Activated T-helper 1 cell treated with anti-CD3 and anti-CD28 coated beads, Interleukin-12 subunit alpha, Interleukin-12 subunit beta, Interleukin-2, Interleukin-4 antibody, amounts not matched to agents 30 ng/mL and 10 ng/mL and 1 ng/mL, durations not matched to agents 14 hours and 24 hours and 36 hours (primary cell): Measurements from ENCODE around the gene SCG5. TPM values are rescaled to one million over a fixed set of nuclear protein-coding genes. Genes with fewer than 3 reads are reported as not detected.
"Not testable (repeated sequence)": the region's sequence is repeated elsewhere in the genome, so short reads cannot be mapped to it uniquely, and the experiment has no call there.

ENCODE experiments used
- DNase-seq: peaks from one replicate; pipeline ENCODE4 v3.0.0; 2021; ENCODE audit warnings: low spot score
- H3K27ac Mint-ChIP-seq: one replicate; pipeline ENCODE4 v1.8.0; 2021; ENCODE audit warnings: mild to moderate bottlenecking, mixed read lengths
- H3K27me3 Mint-ChIP-seq: one replicate; pipeline ENCODE4 v1.8.0; 2022; ENCODE audit warnings: mild to moderate bottlenecking, moderate library complexity, mixed read lengths; ENCODE audit not compliant: insufficient read depth
- H3K36me3 Mint-ChIP-seq: one replicate; pipeline ENCODE4 v1.8.0; 2021; ENCODE audit warnings: low read depth, mixed read lengths
- H3K4me1 Mint-ChIP-seq: one replicate; pipeline ENCODE4 v1.8.0; 2021; ENCODE audit warnings: low read depth, mixed read lengths
- H3K4me3 Mint-ChIP-seq: one replicate; pipeline ENCODE4 v1.8.0; 2021; ENCODE audit warnings: mild to moderate bottlenecking, moderate library complexity, mixed read lengths
- H3K9me3 Mint-ChIP-seq: one replicate; pipeline ENCODE4 v1.8.0; 2021; ENCODE audit warnings: mixed read lengths
- intact Hi-C: fragments of 100-400 bp; cut with micrococcal nuclease; formaldehyde crosslinking; loops from one replicate; pipeline ENCODE4 v1.15.1; 2024
- total RNA-seq: library from RNA; stranded (reverse); gene quantifications from 2 replicates; pipeline ENCODE4 v1.2.3, GENCODE V29; 2022

The SCG5 gene, protein sequence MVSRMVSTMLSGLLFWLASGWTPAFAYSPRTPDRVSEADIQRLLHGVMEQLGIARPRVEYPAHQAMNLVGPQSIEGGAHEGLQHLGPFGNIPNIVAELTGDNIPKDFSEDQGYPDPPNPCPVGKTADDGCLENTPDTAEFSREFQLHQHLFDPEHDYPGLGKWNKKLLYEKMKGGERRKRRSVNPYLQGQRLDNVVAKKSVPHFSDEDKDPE
- 1.6 and 2.6 TPM in 2 replicates for total RNA-seq

GRCh38 chr15:32641517-32642059 is at the start of gene SCG5:
Gene SCG5, plus strand, starts transcription at chr15:32641710. Its CDS starts 1,883 bp downstream, at chr15:32643593.
- no peaks in the 10 kb centered on the region for H3K9me3 Mint-ChIP-seq
- H3K27me3 Mint-ChIP-seq, result no peaks in the 10 kb centered on the region
- intact Hi-C loops, result no loop called here
- DNase-seq, result no peak
- H3K27ac Mint-ChIP-seq, result no peak within 1 kb of the TSS
- peaks cover 17% of the 10 kb centered on the region for H3K4me1 Mint-ChIP-seq
- no peak within 1 kb of the TSS for H3K4me3 Mint-ChIP-seq
- peaks cover 33% of the 10 kb centered on the region for H3K36me3 Mint-ChIP-seq

DNA sequence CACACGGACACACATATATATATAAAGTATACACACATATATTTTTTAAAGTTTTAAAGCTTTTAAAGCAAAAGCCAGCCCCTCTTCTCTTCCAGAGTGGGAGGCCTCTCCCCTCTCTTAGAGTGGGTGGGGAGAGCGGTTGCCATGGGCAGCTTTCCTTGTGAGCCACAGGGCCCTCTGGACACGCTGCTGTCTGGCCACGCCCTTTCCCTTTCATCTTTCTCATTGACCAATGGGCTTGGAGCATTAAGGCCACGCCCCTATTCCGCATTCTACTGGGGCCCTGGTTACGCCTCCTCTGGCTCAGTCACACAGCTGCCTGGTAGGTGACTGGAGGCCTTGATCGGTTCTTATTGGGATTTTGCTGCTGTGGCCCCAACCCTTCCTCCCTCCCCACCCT is 48.4 kb upstream of the SCG5 start, which contains the start of gene GOLGA8N:
Gene GOLGA8N, plus strand, starts transcription at position 306 of the 400 bp plus-strand sequence.
- H3K4me3 Mint-ChIP-seq, DNase-seq, H3K4me1 Mint-ChIP-seq, intact Hi-C loops, H3K27ac Mint-ChIP-seq, H3K27me3 Mint-ChIP-seq, H3K36me3 Mint-ChIP-seq, H3K9me3 Mint-ChIP-seq: not testable (repeated sequence)

- H3K9me3 Mint-ChIP-seq, H3K27me3 Mint-ChIP-seq, H3K4me3 Mint-ChIP-seq, DNase-seq, intact Hi-C loops, H3K4me1 Mint-ChIP-seq, H3K36me3 Mint-ChIP-seq, H3K27ac Mint-ChIP-seq: not testable (repeated sequence)
These were observed 32.0 kb upstream of the SCG5 start for GRCh38 chr15:32609518-32609917.

DNA sequence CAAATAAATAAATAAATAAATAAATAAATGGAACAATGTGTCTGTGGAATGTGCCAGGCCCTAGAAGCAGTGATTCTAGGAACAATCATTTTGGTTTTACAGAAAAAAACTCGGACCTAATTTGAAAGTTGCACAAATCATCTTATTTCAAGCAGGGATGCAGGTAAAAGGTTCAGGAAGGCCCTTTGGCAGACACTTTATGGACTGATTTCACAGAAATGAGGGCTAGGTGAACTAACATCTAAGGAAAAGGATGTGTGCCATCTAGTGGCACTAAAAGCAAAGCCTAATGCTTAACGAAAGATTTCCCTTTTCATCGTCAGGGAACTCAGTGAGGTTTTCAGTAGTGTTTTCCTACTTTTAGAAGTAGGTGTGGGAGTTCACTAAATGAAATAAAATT is 30.8 kb upstream of the SCG5 start:
- H3K27ac Mint-ChIP-seq, H3K27me3 Mint-ChIP-seq, H3K4me1 Mint-ChIP-seq, H3K36me3 Mint-ChIP-seq, H3K9me3 Mint-ChIP-seq, intact Hi-C loops, H3K4me3 Mint-ChIP-seq, DNase-seq: not testable (repeated sequence)

DNA sequence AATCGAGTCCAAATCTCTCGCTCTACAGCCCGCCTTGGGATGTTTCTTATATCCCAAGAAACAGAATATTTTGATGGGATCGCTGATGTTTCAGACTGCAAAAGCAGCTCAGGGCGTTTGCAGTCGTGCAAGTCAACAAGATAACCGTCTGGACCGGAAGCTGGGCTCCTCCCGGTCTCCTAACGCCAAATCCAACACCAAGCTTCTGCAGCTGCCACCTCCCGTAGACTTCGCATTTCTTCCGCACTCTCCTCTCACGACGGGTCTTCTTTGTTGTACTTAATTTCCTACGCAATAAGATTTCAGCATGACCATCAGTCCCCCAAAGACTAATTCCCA is 26.8 kb upstream of the SCG5 start:
- H3K36me3 Mint-ChIP-seq, result peaks cover 11% of the 10 kb centered on the region
- DNase-seq, H3K9me3 Mint-ChIP-seq, intact Hi-C loops, H3K27me3 Mint-ChIP-seq: not testable (repeated sequence)
- peaks cover 25% of the 10 kb centered on the region for H3K4me1 Mint-ChIP-seq
- H3K27ac Mint-ChIP-seq, result peak overlapping the region; percentile 96
- peak overlapping the region; percentile 98 for H3K4me3 Mint-ChIP-seq

GRCh38 chr15:32615051-32615870 is 26.2 kb upstream of the SCG5 start, which contains the start of gene ARHGAP11A:
Gene ARHGAP11A, plus strand, starts transcription at chr15:32615504. Its CDS starts 708 bp downstream, at chr15:32616212.
- intact Hi-C loops, H3K9me3 Mint-ChIP-seq, H3K27me3 Mint-ChIP-seq: not testable (repeated sequence)
- H3K4me3 Mint-ChIP-seq, result peak within 1 kb of the TSS; percentile 98
- H3K4me1 Mint-ChIP-seq, result peaks cover 25% of the 10 kb centered on the region
- H3K36me3 Mint-ChIP-seq, result peaks cover 11% of the 10 kb centered on the region
- peak; percentile 81 for DNase-seq
- H3K27ac Mint-ChIP-seq, result peak within 1 kb of the TSS; percentile 96

- DNase-seq, H3K27me3 Mint-ChIP-seq, H3K9me3 Mint-ChIP-seq, intact Hi-C loops: not testable (repeated sequence)
- peaks cover 25% of the 10 kb centered on the region for H3K4me1 Mint-ChIP-seq
- peak overlapping the region; percentile 98 for H3K4me3 Mint-ChIP-seq
- peak overlapping the region; percentile 96 for H3K27ac Mint-ChIP-seq
- peaks cover 11% of the 10 kb centered on the region for H3K36me3 Mint-ChIP-seq
These were observed 25.6 kb upstream of the SCG5 start for GRCh38 chr15:32615871-32616426.

DNA sequence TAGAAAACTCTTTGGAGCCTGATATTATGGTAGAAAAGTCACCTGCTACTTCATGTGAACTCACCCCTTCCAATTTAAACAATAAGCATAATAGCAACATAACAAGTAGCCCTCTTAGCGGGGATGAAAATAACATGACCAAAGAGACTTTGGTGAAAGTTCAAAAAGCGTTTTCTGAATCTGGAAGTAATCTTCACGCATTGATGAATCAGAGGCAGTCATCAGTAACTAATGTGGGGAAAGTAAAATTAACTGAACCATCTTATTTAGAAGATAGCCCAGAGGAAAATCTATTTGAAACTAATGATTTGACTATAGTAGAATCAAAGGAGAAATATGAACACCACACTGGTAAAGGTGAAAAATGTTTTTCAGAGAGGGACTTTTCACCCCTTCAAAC is 5.1 kb upstream of the SCG5 start:
- H3K27ac Mint-ChIP-seq, result no peak overlapping the region
- intact Hi-C loops, result no loop called here
- H3K36me3 Mint-ChIP-seq, result peaks cover 45% of the 10 kb centered on the region
- no peaks in the 10 kb centered on the region for H3K9me3 Mint-ChIP-seq
- DNase-seq, result no peak
- H3K4me3 Mint-ChIP-seq, result no peak overlapping the region
- H3K4me1 Mint-ChIP-seq, result peaks cover 4% of the 10 kb centered on the region
- no peaks in the 10 kb centered on the region for H3K27me3 Mint-ChIP-seq

DNA sequence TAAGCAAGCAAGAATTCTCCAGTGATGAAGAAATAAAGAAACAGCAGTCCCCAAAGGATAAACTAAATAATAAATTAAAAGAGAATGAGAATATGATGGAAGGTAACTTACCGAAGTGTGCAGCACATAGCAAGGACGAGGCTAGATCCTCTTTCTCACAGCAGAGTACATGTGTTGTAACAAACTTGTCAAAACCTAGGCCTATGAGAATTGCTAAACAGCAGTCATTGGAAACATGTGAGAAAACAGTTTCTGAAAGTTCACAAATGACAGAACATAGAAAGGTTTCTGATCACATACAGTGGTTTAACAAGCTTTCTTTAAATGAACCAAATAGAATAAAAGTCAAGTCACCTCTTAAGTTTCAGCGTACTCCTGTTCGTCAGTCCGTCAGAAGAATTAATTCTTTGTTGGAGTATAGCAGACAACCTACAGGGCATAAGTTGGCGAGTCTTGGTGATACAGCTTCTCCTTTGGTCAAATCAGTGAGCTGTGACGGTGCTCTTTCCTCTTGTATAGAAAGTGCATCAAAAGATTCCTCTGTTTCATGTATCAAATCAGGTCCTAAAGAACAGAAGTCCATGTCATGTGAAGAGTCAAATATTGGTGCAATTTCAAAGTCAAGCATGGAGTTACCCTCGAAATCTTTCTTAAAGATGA is 4.5 kb upstream of the SCG5 start:
- Mint-ChIP-seq H3K4me3 (no peak overlapping the region), H3K27me3 (no peaks in the 10 kb centered on the region), H3K36me3 (peaks cover 46% of the 10 kb centered on the region), H3K9me3 (no peaks in the 10 kb centered on the region), H3K4me1 (peaks cover 8% of the 10 kb centered on the region), H3K27ac (no peak overlapping the region)
- intact Hi-C loops, result no loop called here
- no peak for DNase-seq

GRCh38 chr15:32637704-32638103 is 3.8 kb upstream of the SCG5 start:
- peaks cover 46% of the 10 kb centered on the region for H3K36me3 Mint-ChIP-seq
- no peak overlapping the region for H3K4me3 Mint-ChIP-seq
- H3K4me1 Mint-ChIP-seq, result peaks cover 8% of the 10 kb centered on the region
- H3K27ac Mint-ChIP-seq, result no peak overlapping the region
- intact Hi-C loops, result no loop called here
- H3K27me3 Mint-ChIP-seq, result no peaks in the 10 kb centered on the region
- no peak for DNase-seq
- no peaks in the 10 kb centered on the region for H3K9me3 Mint-ChIP-seq

DNA sequence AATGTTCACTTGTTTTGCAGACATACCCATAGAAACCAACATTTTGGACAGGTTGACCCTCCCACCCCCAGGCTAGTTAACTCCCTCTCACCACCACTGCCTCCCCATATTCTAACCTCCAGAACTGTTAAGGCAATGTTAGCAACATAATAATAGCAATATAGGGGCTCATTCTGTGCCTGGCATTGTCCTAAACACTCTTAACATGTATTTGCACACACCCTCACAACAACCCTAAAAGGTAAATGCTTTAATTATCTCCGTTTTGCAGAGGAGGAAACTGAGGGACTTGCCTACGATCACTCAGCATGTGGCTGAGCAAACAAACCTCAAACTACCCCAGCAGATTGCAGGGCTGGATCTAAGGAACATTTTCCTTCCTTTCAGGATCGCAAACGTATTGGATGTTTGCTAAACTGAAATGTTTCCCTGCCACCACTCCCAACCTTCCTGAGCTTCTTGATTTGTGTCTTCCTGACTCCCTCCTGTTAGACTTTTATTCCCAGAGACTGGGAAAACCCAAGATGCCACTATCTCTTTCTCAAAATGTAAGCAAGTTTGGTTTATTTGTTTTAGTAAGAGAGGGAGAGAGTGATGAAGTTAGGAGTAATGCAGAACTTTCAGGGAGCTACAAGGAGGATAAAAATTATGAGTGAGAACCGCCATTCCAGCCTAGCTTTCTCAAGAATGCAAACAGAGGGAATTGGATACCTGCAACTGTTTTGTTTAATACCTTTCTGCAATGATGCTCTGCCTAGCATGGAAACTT is 1.3 kb downstream of the SCG5 start:
- H3K27me3 Mint-ChIP-seq, result no peaks in the 10 kb centered on the region
- no peaks in the 10 kb centered on the region for H3K9me3 Mint-ChIP-seq
- no peak for DNase-seq
- H3K27ac Mint-ChIP-seq, result peak overlapping the region; percentile 29
- intact Hi-C loops, result no loop called here
- peaks cover 17% of the 10 kb centered on the region for H3K4me1 Mint-ChIP-seq
- H3K4me3 Mint-ChIP-seq, result no peak overlapping the region
- peaks cover 26% of the 10 kb centered on the region for H3K36me3 Mint-ChIP-seq

DNA sequence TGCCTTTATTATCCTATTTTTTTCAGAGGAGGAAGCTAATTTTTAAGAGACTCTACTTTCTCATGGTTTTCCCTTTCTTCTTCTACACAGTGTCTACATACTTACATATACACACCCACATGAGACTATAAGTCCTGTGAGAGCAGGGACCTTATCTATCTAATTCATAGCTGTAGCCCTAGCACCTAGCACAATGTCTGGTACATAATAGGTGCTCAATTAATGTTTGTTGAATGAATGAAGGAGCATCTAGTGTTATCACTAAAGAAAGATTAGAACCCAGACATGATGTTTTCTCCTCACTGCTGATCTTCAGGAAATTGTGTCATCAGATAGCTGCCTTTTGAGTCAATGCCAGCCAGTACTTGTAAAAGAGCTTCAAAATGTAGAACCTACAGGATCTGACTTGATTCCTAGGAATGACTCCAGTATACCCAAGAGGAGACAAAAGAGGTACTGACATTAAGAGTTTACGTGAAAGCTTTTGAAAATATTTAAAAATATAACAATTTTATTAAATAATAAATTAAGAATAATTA is 2.5 kb downstream of the SCG5 start:
- Mint-ChIP-seq H3K4me3 (no peak overlapping the region), H3K36me3 (peaks cover 31% of the 10 kb centered on the region), H3K27ac (no peak overlapping the region), H3K27me3 (no peaks in the 10 kb centered on the region), H3K9me3 (no peaks in the 10 kb centered on the region), H3K4me1 (peaks cover 17% of the 10 kb centered on the region)
- intact Hi-C loops, result no loop called here
- no peak for DNase-seq
